Neural cell (in vitro differentiated cells): ENCODE data around the gene CARD14. TPM values are rescaled to one million over a fixed set of nuclear protein-coding genes. Genes with fewer than 3 reads are reported as not detected.

ENCODE experiments used
- H2AFZ ChIP-seq: fragments of 200-600, 300-800 bp; sonication (generic), shearing (Covaris generic); 2 replicates; pipeline ENCODE4 v1.6.0; 2014; ENCODE audit warnings: low read depth, mild to moderate bottlenecking, antibody characterized with exemption, low read length, moderate library complexity
- H3F3A ChIP-seq: fragments of 200-600 bp; shearing (Covaris generic); 2 replicates; pipeline ENCODE4 v1.6.1; 2016; ENCODE audit warnings: mild to moderate bottlenecking, moderate library complexity, mixed read lengths, antibody characterized with exemption, low read length; ENCODE audit not compliant: insufficient read depth, poor library complexity, severe bottlenecking
- H3K27ac ChIP-seq: fragments of 200-600, 300-800 bp; sonication (generic), shearing (Covaris generic); 2 replicates; pipeline ENCODE4 v1.5.1; 2014; ENCODE audit warnings: mild to moderate bottlenecking, low read length, moderate library complexity
- H3K27me3 ChIP-seq: fragments of 300-800, 200-600 bp; sonication (generic), shearing (Covaris generic); 2 replicates; pipeline ENCODE4 v1.6.0; 2014; ENCODE audit warnings: mild to moderate bottlenecking, low read depth, low read length, moderate library complexity; ENCODE audit not compliant: insufficient read depth
- H3K36me3 ChIP-seq: fragments of 300-800, 200-600 bp; sonication (generic), shearing (Covaris generic); 2 replicates; pipeline ENCODE4 v1.5.1; 2014; ENCODE audit warnings: mild to moderate bottlenecking, antibody characterized with exemption, low read length, moderate library complexity; ENCODE audit not compliant: insufficient read depth
- H3K4me2 ChIP-seq: fragments of 300-800, 200-600 bp; sonication (generic), shearing (Covaris generic); 2 replicates; pipeline ENCODE4 v1.6.0; 2014; ENCODE audit warnings: mild to moderate bottlenecking, low read length
- H3K4me3 ChIP-seq: fragments of 300-800, 200-600 bp; sonication (generic), shearing (Covaris generic); 2 replicates; pipeline ENCODE4 v1.5.1; 2014; ENCODE audit warnings: mild to moderate bottlenecking, low read length, moderate library complexity
- H3K79me2 ChIP-seq: fragments of 200-600 bp; shearing (Covaris generic); replicated peaks from 2 replicates; pipeline ENCODE4 v1.6.0; 2014; ENCODE audit warnings: mild to moderate bottlenecking, low read length, moderate library complexity; ENCODE audit not compliant: insufficient read depth
- H3K9ac ChIP-seq: fragments of 300-800, 200-600 bp; sonication (generic), shearing (Covaris generic); 2 replicates; pipeline ENCODE4 v1.6.1; 2016; ENCODE audit warnings: mild to moderate bottlenecking, low read length, mixed read lengths
- H3K9me2 ChIP-seq: fragments of 200-600 bp; shearing (Covaris generic); 2 replicates; pipeline ENCODE4 v1.6.1; 2016; ENCODE audit warnings: mild to moderate bottlenecking, low read length, mixed read lengths; ENCODE audit not compliant: insufficient read depth
- H3K9me3 ChIP-seq: fragments of 200-600, 300-800 bp; sonication (generic), shearing (Covaris generic); 2 replicates; pipeline ENCODE4 v1.6.1; 2016; ENCODE audit warnings: mild to moderate bottlenecking, mixed run types, low read length, moderate library complexity, mixed read lengths
- H4K20me1 ChIP-seq: fragments of 200-600 bp; shearing (Covaris generic); 2 replicates; pipeline ENCODE4 v1.6.1; 2016; ENCODE audit warnings: mild to moderate bottlenecking, mixed run types; ENCODE audit not compliant: insufficient read depth
- CTCF ChIP-seq: fragments of 450-650 bp; IDR thresholded peaks from 2 replicates; pipeline ENCODE4 v1.5.1; 2014; ENCODE audit warnings: antibody characterized with exemption, mild to moderate bottlenecking, moderate library complexity; ENCODE audit not compliant: poor library complexity, severe bottlenecking
- EP300 ChIP-seq: fragments of 450-650 bp; conservative IDR thresholded peaks from 2 replicates; pipeline ENCODE4 v1.6.1; 2014; ENCODE audit warnings: antibody characterized with exemption, mild to moderate bottlenecking, moderate library complexity; ENCODE audit not compliant: poor library complexity, severe bottlenecking
- EZH2 ChIP-seq: fragments of 200-600, 300-800 bp; shearing (Covaris generic), sonication (generic); IDR thresholded peaks from 2 replicates; pipeline ENCODE4 v1.6.1; 2014; ENCODE audit warnings: antibody characterized with exemption, low read length, borderline replicate concordance, mild to moderate bottlenecking; ENCODE audit not compliant: insufficient read depth, poor library complexity, severe bottlenecking
- MXI1 ChIP-seq: fragments of 450-650 bp; conservative IDR thresholded peaks from 2 replicates; pipeline ENCODE4 v1.6.1; 2014; ENCODE audit warnings: antibody characterized with exemption, mild to moderate bottlenecking; ENCODE audit not compliant: poor library complexity, severe bottlenecking
- POLR2AphosphoS5 ChIP-seq: IDR thresholded peaks from 2 replicates; pipeline ENCODE4 v1.6.1; 2012
- RAD21 ChIP-seq: fragments of 450-650 bp; conservative IDR thresholded peaks from 2 replicates; pipeline ENCODE4 v1.6.1; 2014; ENCODE audit warnings: antibody characterized with exemption, mild to moderate bottlenecking, moderate library complexity
- REST ChIP-seq: IDR thresholded peaks from 2 replicates; pipeline ENCODE4 v1.6.1; 2012; ENCODE audit warnings: borderline replicate concordance
- SMC3 ChIP-seq: fragments of 450-650 bp; conservative IDR thresholded peaks from 2 replicates; pipeline ENCODE4 v1.6.1; 2014; ENCODE audit warnings: antibody characterized with exemption, mild to moderate bottlenecking, moderate library complexity; ENCODE audit not compliant: poor library complexity
- TAF1 ChIP-seq: IDR thresholded peaks from 2 replicates; pipeline ENCODE4 v1.6.1; 2012; ENCODE audit warnings: low read depth
- polyA plus RNA-seq: library from polyadenylated mRNA; depleted of rRNA; stranded (reverse); fragments of >200 nt; gene quantifications from 2 replicates; pipeline ENCODE4 v1.2.3, GENCODE V29; 2014

Gene CARD14
- polyA plus RNA-seq, 1 donor from 2014 or later: 0.12 TPM

GRCh38 chr17:80191192-80191591 is 21.4 kb downstream of the CARD14 start:
- Histone ChIP-seq H3K4me3 (no peak overlapping the region), H3F3A (no peaks in the 10 kb centered on the region), H3K4me2 (no peak overlapping the region), H3K9me2 (no peaks in the 10 kb centered on the region), H3K27me3 (no peaks in the 10 kb centered on the region), H3K79me2 (no peaks in the 10 kb centered on the region), H3K36me3 (no peaks in the 10 kb centered on the region), H4K20me1 (no peaks in the 10 kb centered on the region), H3K9me3 (no peaks in the 10 kb centered on the region), H3K9ac (no peak overlapping the region), H3K27ac (no peak overlapping the region), H2AFZ (no peak overlapping the region)
- TF ChIP-seq SMC3 (no peak), REST (no peak), EZH2 (no peak), EP300 (no peak), POLR2AphosphoS5 (no peak), RAD21 (no peak), MXI1 (no peak), TAF1 (no peak), CTCF (no peak)

GRCh38 chr17:80191865-80192661 is 22.2 kb downstream of the CARD14 start:
- no peaks in the 10 kb centered on the region for H3K36me3 ChIP-seq
- no peaks in the 10 kb centered on the region for H3K27me3 ChIP-seq
- H3K4me3 ChIP-seq: no peak overlapping the region
- no peaks in the 10 kb centered on the region for H4K20me1 ChIP-seq
- no peak overlapping the region for H2AFZ ChIP-seq
- H3K4me2 ChIP-seq: no peak overlapping the region
- no peak overlapping the region for H3K27ac ChIP-seq
- H3K79me2 ChIP-seq: no peaks in the 10 kb centered on the region
- no peak overlapping the region for H3K9ac ChIP-seq
- no peak for TF ChIP-seq EZH2
- H3F3A ChIP-seq: no peaks in the 10 kb centered on the region
- H3K9me3 ChIP-seq: no peaks in the 10 kb centered on the region
- H3K9me2 ChIP-seq: no peaks in the 10 kb centered on the region
